IPS-20b (cell line): ENCODE data around the gene PAFAH1B1.
"Not testable (repeated sequence)": the region's sequence is repeated elsewhere in the genome, so short reads cannot be mapped to it uniquely, and the experiment has no call there.

Source experiments
- H3K27ac ChIP-seq: one replicate; pipeline ENCODE4 v1.5.1; 2013; ENCODE audit warnings: low read length
- H3K27me3 ChIP-seq: 2 replicates; pipeline ENCODE4 v1.6.1; 2013; ENCODE audit warnings: mild to moderate bottlenecking, low read length, inconsistent platforms; ENCODE audit not compliant: insufficient read depth
- H3K36me3 ChIP-seq: 2 replicates; pipeline ENCODE4 v1.6.1; 2013; ENCODE audit warnings: low read depth, mild to moderate bottlenecking, inconsistent platforms, low read length, moderate library complexity; ENCODE audit not compliant: insufficient read depth
- H3K4me1 ChIP-seq: 2 replicates; pipeline ENCODE4 v1.6.1; 2013; ENCODE audit warnings: mild to moderate bottlenecking, control low read depth, inconsistent platforms, low read length, moderate library complexity; ENCODE audit not compliant: insufficient read depth
- H3K4me3 ChIP-seq: 2 replicates; pipeline ENCODE4 v1.5.1; 2013; ENCODE audit warnings: mild to moderate bottlenecking, low read length, inconsistent platforms
- H3K9ac ChIP-seq: 2 replicates; pipeline ENCODE4 v1.6.1; 2013; ENCODE audit warnings: low read depth, mild to moderate bottlenecking, inconsistent platforms, low read length, moderate library complexity
- H3K9me3 ChIP-seq: 2 replicates; pipeline ENCODE4 v1.6.1; 2013; ENCODE audit warnings: mild to moderate bottlenecking, low read depth, low read length, inconsistent platforms; ENCODE audit not compliant: insufficient read depth

The PAFAH1B1 gene

DNA sequence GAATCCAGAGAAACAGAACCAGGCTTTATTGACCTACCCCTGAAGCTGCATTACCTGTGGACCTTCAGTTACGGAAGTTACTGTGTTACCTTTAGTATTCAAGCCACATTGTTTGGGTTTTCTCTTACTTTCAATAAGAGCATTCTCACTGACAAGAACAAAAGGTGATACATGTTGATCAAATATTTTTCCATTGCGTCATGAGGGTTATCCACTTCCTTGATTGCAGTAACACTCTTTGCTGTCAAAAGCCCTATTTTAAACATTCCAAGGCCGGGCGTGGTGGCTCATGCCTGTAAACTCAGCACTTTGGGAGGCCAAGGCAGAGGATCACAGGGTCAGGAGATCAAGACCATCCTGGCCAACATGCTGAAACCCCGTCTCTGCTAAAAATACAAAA, 28.6 kb upstream of the PAFAH1B1 start:
- Histone ChIP-seq H3K27me3 (no peaks in the 10 kb centered on the region), H3K4me1 (no peaks in the 10 kb centered on the region), H3K9ac (no peak overlapping the region), H3K36me3 (no peaks in the 10 kb centered on the region), H3K27ac (no peak overlapping the region), H3K4me3 (no peak overlapping the region), H3K9me3 (peaks cover 8% of the 10 kb centered on the region; the same call in 1 of the 2 replicates)

- no peaks in the 10 kb centered on the region for H3K36me3 ChIP-seq
- H3K4me3 ChIP-seq, result no peak overlapping the region
- H3K9me3 ChIP-seq, result peaks cover 3% of the 10 kb centered on the region; the same call in 1 of the 2 replicates
- H3K4me1 ChIP-seq, result no peaks in the 10 kb centered on the region
- no peak overlapping the region for H3K27ac ChIP-seq
- H3K9ac ChIP-seq, result no peak overlapping the region
- H3K27me3 ChIP-seq, result no peaks in the 10 kb centered on the region
Measured at GRCh38 chr17:2566056-2566455, 27.4 kb upstream of the PAFAH1B1 start.

- no peaks in the 10 kb centered on the region for H3K27me3 ChIP-seq
- no peaks in the 10 kb centered on the region for H3K4me1 ChIP-seq
- H3K9me3 ChIP-seq, result no peaks in the 10 kb centered on the region
- H3K36me3 ChIP-seq, result no peaks in the 10 kb centered on the region
- no peak overlapping the region for H3K4me3 ChIP-seq
- H3K9ac ChIP-seq, result no peak overlapping the region
- H3K27ac ChIP-seq, result no peak overlapping the region
Measured at GRCh38 chr17:2571523-2572303, 21.7 kb upstream of the PAFAH1B1 start.

DNA sequence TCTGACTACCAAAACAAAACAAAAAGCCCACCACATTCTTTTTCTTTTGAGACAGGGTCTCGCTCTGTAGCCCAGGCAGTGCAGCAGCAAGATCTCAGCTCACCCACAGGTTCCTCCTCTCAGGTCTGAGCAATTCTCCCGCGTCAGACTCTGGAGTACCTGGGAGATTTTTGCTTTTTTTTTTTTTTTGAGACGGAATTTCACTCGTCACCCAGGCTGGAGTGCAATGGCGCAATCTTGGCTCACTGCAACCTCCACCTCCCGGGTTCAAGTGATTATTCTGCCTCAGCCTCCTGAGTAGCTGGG, 21.2 kb upstream of the PAFAH1B1 start:
- not testable (repeated sequence) for H3K27me3 ChIP-seq, H3K9me3 ChIP-seq, H3K9ac ChIP-seq, H3K4me1 ChIP-seq, H3K36me3 ChIP-seq, H3K27ac ChIP-seq, H3K4me3 ChIP-seq

- H3K4me1 ChIP-seq, result peaks cover 11% of the 10 kb centered on the region; the same call in 1 of the 2 replicates
- no peak overlapping the region for H3K27ac ChIP-seq
- H3K4me3 ChIP-seq, result no peak overlapping the region
- H3K27me3 ChIP-seq, result no peaks in the 10 kb centered on the region
- H3K9ac ChIP-seq, result no peak overlapping the region; the same call in 1 of the 2 replicates
- no peaks in the 10 kb centered on the region for H3K36me3 ChIP-seq
- H3K9me3 ChIP-seq, result no peaks in the 10 kb centered on the region; the same call in 1 of the 2 replicates
Measured at GRCh38 chr17:2580151-2580550, 13.3 kb upstream of the PAFAH1B1 start.

DNA sequence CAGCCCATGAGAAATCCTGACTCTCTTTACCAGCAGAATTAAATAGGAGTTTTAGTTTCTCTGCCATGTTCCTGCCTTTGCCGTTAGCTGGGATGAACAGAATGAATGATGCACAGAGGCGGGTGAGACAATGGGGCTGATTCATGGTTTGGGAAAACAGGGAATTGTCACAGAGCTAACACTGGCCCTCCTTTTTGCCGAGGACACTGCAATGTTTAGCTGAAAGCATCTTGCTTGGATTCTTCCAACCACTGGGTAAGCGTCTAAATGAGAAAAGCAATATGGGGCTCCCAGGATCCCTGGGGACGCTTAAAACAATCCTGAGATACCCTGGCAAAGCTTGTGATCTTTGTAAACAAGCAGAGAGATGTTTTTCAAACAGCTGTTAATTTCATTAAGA, 12.8 kb upstream of the PAFAH1B1 start:
- Histone ChIP-seq H3K4me3 (no peak overlapping the region), H3K27me3 (no peaks in the 10 kb centered on the region), H3K36me3 (no peaks in the 10 kb centered on the region), H3K27ac (no peak overlapping the region), H3K9me3 (no peaks in the 10 kb centered on the region; the same call in 1 of the 2 replicates), H3K4me1 (peaks cover 11% of the 10 kb centered on the region; the same call in 1 of the 2 replicates), H3K9ac (peak overlapping the region; percentile 27; the same call in 1 of the 2 replicates)

DNA sequence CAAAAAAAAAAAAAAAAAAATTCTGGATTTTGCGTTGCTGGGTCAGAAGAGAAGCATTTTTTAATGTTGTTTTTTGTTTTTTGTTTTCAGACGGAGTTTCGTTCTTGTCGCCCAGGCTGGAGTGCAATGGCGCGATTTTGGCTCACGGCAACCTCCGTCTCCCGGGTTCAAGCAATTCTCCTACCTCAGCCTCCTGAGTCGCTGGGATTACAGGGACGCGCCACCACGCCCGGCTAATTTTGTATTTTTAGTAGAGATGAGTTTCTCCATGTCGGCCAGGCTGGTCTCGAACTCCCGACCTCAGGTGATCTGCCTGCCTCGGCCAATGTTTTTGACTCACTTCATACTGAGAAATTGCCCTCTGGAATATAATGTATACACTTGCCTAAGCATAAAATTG, 11.0 kb upstream of the PAFAH1B1 start:
- no peaks in the 10 kb centered on the region for H3K36me3 ChIP-seq
- H3K4me1 ChIP-seq, result peaks cover 11% of the 10 kb centered on the region; the same call in 1 of the 2 replicates
- H3K9ac ChIP-seq, result no peak overlapping the region
- H3K9me3 ChIP-seq, result no peaks in the 10 kb centered on the region; the same call in 1 of the 2 replicates
- no peak overlapping the region for H3K4me3 ChIP-seq
- H3K27me3 ChIP-seq, result no peaks in the 10 kb centered on the region
- H3K27ac ChIP-seq, result no peak overlapping the region

DNA sequence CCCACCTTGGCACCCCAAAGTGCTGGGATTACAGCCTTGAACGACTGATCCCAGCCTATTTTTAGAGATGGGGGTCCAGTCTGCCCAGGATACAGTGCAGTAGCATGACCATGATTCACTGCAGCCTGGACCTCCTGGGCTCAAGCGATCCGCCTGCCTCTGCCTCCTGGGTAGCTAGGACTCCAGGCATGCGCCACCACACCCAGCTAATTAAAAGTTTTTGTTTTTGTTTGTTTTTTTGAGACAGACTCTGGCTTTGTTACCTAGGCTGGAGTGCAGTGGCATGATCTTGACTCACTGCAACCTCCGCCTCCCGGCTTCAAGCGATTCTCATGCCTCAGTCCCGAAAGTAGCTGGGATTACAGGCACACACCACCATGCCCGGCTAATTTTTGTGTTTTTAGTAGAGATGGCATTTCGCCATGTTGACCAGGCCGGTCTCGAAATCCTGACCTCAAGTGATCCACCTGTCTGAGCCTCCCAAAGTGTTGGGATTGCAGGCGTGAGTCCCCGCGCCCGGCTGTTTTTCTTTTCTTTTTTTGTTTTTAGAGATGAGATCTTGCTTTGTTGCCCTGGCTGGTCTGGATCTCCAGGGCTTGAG, 2.3 kb upstream of the PAFAH1B1 start:
- no peaks in the 10 kb centered on the region for H3K9me3 ChIP-seq
- no peak overlapping the region for H3K9ac ChIP-seq
- H3K4me1 ChIP-seq, result peaks cover 6% of the 10 kb centered on the region; the same call in 1 of the 2 replicates
- no peaks in the 10 kb centered on the region for H3K36me3 ChIP-seq
- no peak overlapping the region for H3K4me3 ChIP-seq
- H3K27ac ChIP-seq, result no peak overlapping the region
- no peaks in the 10 kb centered on the region for H3K27me3 ChIP-seq

DNA sequence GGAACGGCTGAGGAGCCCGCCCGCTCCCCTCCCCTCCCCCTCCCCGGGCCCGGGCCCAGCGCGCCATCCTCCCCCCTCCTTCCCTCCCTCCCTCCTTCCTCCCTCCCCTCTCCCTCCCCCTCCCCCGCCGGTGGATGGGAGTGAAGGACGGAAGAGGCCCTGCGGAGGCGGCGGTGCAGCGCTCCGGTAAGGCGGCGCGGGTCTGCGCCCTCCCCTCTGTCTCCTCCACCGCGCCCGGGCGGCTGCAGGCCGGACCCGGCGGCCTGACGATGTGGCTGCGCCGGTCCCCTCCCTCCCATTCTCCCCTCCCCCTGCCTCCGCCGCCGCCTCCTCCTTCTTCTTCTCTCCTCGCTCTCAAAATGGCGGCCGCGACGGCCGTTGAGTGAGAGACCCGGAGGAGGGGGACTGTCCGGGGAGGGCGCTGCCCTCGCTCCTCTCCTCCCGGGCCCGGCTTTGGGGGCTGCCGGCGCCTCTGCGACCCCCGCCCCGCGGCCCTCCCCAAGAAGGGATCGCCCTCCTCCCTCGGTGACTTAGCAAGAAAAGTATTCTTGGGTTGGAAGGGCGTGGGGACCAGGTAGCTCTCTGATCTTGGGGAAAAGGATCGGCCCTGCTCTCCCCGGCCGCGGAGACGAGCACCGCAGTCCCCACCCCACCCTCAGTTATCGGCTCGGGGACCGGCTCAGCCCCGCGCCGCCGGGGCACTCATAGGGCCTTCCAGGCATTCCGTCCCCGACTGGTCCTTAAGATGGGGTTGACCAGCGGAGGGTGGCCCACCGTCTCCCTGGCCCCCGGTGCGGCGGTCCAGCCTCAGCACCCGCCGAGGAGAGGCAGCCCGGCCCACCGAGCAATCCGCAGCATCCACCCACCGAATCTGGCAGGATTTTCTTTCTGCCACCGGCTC, 617 bp downstream of the PAFAH1B1 start:
- Histone ChIP-seq H3K27me3 (no peaks in the 10 kb centered on the region), H3K4me3 (peak overlapping the region; percentile 87), H3K27ac (peak overlapping the region; percentile 27), H3K9ac (peak overlapping the region; percentile 93), H3K4me1 (peaks cover 16% of the 10 kb centered on the region; the same call in 1 of the 2 replicates), H3K36me3 (no peaks in the 10 kb centered on the region), H3K9me3 (no peaks in the 10 kb centered on the region)

- Histone ChIP-seq H3K36me3 (no peaks in the 10 kb centered on the region), H3K9me3 (no peaks in the 10 kb centered on the region), H3K27me3 (no peaks in the 10 kb centered on the region), H3K4me3 (peak overlapping the region; percentile 87), H3K27ac (peak overlapping the region; percentile 27), H3K9ac (peak overlapping the region; percentile 93), H3K4me1 (peaks cover 19% of the 10 kb centered on the region; the same call in 1 of the 2 replicates)
Measured at GRCh38 chr17:2594722-2595599, 1.5 kb downstream of the PAFAH1B1 start.

DNA sequence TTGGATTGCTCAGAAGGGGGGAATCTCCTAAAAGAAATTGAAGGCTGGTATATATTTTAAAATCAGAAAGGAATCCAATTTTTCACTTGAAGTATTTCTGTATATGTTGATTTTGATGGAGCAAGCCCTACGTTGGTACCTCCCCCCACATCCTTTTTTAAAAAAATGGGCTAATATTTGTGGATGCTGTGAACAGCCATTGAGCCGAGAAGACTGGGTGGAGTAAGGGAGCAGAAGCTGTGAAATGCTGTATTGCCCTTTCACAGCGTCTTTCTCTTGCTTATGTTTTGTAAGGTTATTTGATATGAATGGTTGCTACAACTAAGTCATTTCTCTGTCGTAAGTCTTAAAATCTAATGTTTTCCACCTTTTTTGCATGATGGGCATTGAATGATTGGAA, 2.3 kb downstream of the PAFAH1B1 start:
- Histone ChIP-seq H3K4me3 (peak overlapping the region; percentile 87), H3K27ac (no peak overlapping the region), H3K9ac (peak overlapping the region; percentile 93; the same call in 1 of the 2 replicates), H3K27me3 (no peaks in the 10 kb centered on the region), H3K36me3 (no peaks in the 10 kb centered on the region), H3K4me1 (peaks cover 19% of the 10 kb centered on the region; the same call in 1 of the 2 replicates), H3K9me3 (no peaks in the 10 kb centered on the region)
